ENCODE measurements around the gene PRKCI. TPM values are rescaled to one million over a fixed set of nuclear protein-coding genes. Genes with fewer than 3 reads are reported as not detected.
"Not testable (repeated sequence)": the region's sequence is repeated elsewhere in the genome, so short reads cannot be mapped to it uniquely, and the experiment has no call there.

PRKCI gene
- total RNA-seq, 1 donor, result 56.2 TPM

GRCh38 chr3:170189398-170190256, 32.6 kb upstream of the PRKCI start:
- DNase-seq (ENCODE audit: low read depth), result no peak
- no peak overlapping the region for H3K4me3 ChIP-seq (ENCODE audit: low read depth, low read length)

GRCh38 chr3:170195759-170196158, 26.5 kb upstream of the PRKCI start:
- not testable (repeated sequence) for DNase-seq (ENCODE audit: low read depth); H3K4me3 ChIP-seq (ENCODE audit: low read depth, low read length)

More at GRCh38 chr3:170189398-170190256, 32.6 kb upstream of the PRKCI start:
- no peak for TF ChIP-seq CTCF (IDR thresholded peaks at IDR 0.05; ENCODE audit: insufficient read depth, low read length)

GRCh38 chr3:170196833-170197232, 25.4 kb upstream of the PRKCI start:
- peak; percentile 11 for DNase-seq (ENCODE audit: low read depth)
- H3K4me3 ChIP-seq (ENCODE audit: low read depth, low read length), result no peak overlapping the region
- no peak for TF ChIP-seq CTCF (IDR thresholded peaks at IDR 0.05; ENCODE audit: insufficient read depth, low read length)

GRCh38 chr3:170200987-170201386, 21.2 kb upstream of the PRKCI start:
- no peak overlapping the region for H3K4me3 ChIP-seq (ENCODE audit: low read depth, low read length)
- DNase-seq (ENCODE audit: low read depth), result no peak
- TF ChIP-seq CTCF (IDR thresholded peaks at IDR 0.05; ENCODE audit: insufficient read depth, low read length), result no peak

GRCh38 chr3:170201527-170201926, 20.7 kb upstream of the PRKCI start:
- H3K4me3 ChIP-seq (ENCODE audit: low read depth, low read length), result no peak overlapping the region
- no peak for TF ChIP-seq CTCF (IDR thresholded peaks at IDR 0.05; ENCODE audit: insufficient read depth, low read length)
- no peak for DNase-seq (ENCODE audit: low read depth)

- no peak for DNase-seq (ENCODE audit: low read depth)
- no peak overlapping the region for H3K4me3 ChIP-seq (ENCODE audit: low read depth, low read length)
- TF ChIP-seq CTCF (IDR thresholded peaks at IDR 0.05; ENCODE audit: insufficient read depth, low read length), result no peak
Observed at GRCh38 chr3:170203457-170203856, 18.8 kb upstream of the PRKCI start.

- no peak for DNase-seq (ENCODE audit: low read depth)
- no peak for TF ChIP-seq CTCF (IDR thresholded peaks at IDR 0.05; ENCODE audit: insufficient read depth, low read length)
- H3K4me3 ChIP-seq (ENCODE audit: low read depth, low read length), result no peak overlapping the region
Observed at GRCh38 chr3:170204023-170204472, 18.2 kb upstream of the PRKCI start.
